GM18868 (cell line): ENCODE measurements around the gene MTURN.
"Not testable (repeated sequence)": the region's sequence is repeated elsewhere in the genome, so short reads cannot be mapped to it uniquely, and the experiment has no call there.

Source experiments
- ATAC-seq: cut with Tn5 transposase; IDR thresholded peaks from one replicate; pipeline ENCODE4 v1.9.1; 2021; ENCODE audit warnings: mild to moderate bottlenecking, moderate library complexity; ENCODE audit not compliant: unreplicated experiment

The MTURN gene

GRCh38 chr7:30134611-30135300 lies at the start of gene MTURN:
Gene MTURN, plus strand, starts transcription at chr7:30134986. Its CDS starts 151 bp downstream, at chr7:30135137.
- ATAC-seq, result peak; percentile 84

DNA sequence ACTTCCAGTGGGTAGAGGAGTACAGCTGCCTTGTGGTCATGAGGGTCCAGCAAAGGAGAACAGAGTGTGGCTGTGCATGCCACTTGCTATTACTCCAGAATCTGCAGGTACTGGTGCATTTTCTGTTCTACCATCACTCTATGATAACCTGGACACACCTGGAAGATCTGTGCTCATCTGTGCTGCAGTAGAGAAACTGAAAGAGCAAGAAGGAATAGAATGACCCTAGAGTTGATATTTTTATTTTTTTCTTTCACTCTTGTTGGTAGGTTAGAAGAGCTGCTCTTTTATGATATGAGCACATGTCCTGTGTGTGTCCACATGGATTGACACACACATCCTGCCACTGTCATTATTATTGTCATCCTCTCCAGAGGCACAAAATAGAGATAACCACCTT lies 48.3 kb upstream of the MTURN start:
- ATAC-seq, result no peak

GRCh38 chr7:30087371-30087770 lies 47.4 kb upstream of the MTURN start:
- ATAC-seq, result peak; percentile 77

- ATAC-seq, result no peak
These were observed 46.4 kb upstream of the MTURN start for GRCh38 chr7:30088362-30088761.

DNA sequence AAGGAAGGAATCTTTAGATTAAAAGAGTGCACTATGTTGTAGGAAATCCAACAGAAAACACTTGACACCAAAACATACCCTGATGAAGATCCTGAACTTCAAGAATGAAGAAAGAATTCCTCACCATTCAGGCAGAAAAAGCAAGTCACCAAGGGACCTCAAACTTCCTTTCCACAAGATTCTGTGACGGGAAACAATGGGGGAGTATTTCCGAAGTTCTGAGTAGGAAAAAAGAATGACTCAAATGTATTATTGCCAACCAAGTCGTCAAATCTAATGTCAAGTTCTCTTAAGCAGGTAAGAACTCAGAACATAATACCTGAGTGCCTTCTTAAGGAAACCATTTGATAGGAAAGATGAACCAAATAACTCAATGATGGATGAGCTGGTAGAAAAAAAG lies 44.7 kb upstream of the MTURN start:
- ATAC-seq, result no peak

GRCh38 chr7:30091491-30091912 lies 43.3 kb upstream of the MTURN start:
- no peak for ATAC-seq

GRCh38 chr7:30091987-30092386 lies 42.8 kb upstream of the MTURN start:
- no peak for ATAC-seq

- ATAC-seq, result no peak
These were observed 41.3 kb upstream of the MTURN start for GRCh38 chr7:30093420-30093952.

DNA sequence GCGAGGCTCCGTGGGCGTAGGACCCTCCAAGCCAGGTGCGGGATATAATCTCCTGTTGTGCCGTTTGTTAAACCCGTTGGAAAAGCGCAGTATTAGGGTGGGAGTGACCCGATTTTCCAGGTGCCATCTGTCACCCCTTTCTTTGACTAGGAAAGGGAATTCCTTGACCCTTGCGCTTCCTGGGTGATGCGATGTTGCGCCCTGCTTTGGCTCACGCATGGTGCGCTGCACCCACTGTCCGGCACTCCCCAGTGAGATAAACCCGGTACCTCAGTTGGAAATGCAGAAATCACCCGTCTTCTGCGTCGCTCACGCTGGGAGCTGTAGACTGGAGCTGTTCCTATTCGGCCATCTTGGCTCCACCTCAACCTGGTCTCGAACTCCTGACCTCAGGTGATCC lies 36.2 kb upstream of the MTURN start:
- not testable (repeated sequence) for ATAC-seq

- ATAC-seq, result no peak
These were observed 32.5 kb upstream of the MTURN start for GRCh38 chr7:30102281-30102680.

DNA sequence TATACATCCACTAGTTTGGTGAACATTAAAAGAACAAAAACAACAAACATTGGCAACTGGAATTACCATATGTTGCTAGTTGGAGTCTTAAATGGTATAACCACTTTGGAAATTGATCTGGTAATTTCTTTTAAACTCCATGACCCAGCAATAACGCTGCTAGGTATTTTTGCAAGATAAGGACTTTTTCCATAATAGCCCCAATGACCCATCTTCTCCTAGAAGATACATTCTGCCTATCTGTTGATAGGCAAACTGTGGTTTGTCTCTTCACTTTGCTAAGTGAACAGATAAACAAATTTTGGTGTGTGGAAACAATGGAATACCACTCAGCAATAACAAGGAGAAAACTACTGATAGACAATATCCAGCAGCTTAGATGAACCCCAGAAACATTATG lies 30.6 kb upstream of the MTURN start:
- ATAC-seq, result no peak

- no peak for ATAC-seq
These were observed 22.6 kb upstream of the MTURN start for GRCh38 chr7:30112103-30112713.

- no peak for ATAC-seq
These were observed 21.6 kb upstream of the MTURN start for GRCh38 chr7:30113144-30113543.

- no peak for ATAC-seq
These were observed 20.1 kb upstream of the MTURN start for GRCh38 chr7:30114536-30115238.

DNA sequence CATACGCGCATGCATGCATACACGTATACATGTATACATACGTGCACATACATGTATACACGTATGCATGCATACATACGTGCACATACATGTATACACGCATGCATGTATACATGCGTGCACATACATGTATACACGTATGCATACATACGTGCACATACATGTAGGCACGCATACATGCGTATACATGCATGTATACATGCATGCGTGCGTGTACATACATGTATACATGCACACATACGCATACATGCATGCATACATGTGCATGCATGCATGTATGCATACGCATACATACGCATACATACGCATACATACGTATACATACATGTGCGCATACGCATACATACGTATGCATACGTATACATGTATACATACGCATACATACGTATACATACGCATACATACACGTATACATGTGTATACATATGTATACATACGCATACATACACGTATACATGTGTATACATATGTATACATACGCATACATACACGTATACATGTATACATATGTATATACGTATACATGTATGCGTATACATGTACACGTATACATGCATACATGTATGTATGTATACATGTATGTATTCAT lies 19.0 kb upstream of the MTURN start:
- ATAC-seq, result no peak

DNA sequence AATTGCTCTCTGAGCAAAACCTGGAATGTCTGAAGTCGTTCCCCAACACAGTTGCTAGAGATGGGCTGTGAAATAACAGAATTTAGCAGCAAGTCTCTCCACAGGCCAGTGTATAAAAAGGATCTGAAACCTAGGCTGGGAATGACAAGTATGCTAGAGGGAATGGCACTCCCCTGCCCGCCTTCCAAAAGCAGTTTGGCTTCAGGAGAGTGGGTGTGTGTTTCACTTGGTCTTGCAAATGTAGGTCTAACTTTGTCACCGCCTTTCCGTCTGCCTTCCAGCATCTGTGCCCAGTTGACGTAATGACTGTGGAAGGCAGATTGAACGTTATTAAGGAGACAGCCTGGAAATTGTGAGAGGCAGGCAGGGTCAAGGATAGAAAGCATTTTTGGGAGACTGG lies 18.0 kb upstream of the MTURN start:
- no peak for ATAC-seq

- no peak for ATAC-seq
These were observed 16.9 kb upstream of the MTURN start for GRCh38 chr7:30117896-30118295.

- ATAC-seq, result no peak
These were observed 14.8 kb upstream of the MTURN start for GRCh38 chr7:30119890-30120577.

DNA sequence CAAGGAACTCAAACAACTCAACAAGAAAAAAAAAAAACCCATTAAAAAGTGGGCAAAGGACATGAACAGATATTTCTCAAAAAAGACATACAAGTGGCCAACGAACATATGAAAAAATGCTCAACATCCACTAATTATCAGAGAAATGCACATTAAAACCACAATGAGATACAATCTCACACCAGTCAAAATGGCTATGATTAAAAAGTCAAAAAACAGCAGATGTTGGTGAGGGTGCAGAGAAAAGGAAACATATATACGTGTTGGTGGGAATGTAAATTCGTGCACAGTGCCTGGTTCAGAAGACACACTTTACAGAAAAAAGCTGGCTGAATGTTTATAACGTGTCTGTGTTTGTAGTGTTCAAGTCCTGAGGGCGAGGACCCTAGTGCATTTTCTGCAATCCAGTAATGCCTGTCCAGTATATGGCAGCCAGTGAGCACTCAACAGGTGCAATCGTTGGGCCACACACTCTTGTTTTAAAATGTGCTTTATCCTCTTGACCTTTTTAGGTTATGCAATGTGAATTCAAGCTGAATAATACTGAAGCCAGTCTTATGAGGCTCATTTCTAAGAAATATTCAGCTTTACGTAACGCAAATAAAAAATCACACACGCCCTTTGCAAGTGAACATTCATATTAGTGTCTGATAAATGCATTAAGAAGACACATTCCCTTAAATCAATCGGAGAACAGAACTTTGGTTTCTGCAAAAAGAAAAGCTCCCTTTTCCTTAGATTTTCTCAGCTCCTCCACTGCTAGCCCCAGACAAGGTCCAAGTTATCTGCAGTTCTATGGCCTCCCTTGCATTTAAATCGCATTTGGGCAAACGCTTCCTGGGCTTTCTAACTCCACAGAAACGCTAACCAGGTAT lies 813 bp upstream of the MTURN start:
- no peak for ATAC-seq
